Medulla oblongata (tissue), 1 donor: ENCODE measurements around the gene ABCA13.

Experiments used
- DNase-seq: peaks from one replicate; pipeline ENCODE4 v3.0.0-alpha.2; 2015; ENCODE audit errors: extremely low spot score

Gene ABCA13

DNA sequence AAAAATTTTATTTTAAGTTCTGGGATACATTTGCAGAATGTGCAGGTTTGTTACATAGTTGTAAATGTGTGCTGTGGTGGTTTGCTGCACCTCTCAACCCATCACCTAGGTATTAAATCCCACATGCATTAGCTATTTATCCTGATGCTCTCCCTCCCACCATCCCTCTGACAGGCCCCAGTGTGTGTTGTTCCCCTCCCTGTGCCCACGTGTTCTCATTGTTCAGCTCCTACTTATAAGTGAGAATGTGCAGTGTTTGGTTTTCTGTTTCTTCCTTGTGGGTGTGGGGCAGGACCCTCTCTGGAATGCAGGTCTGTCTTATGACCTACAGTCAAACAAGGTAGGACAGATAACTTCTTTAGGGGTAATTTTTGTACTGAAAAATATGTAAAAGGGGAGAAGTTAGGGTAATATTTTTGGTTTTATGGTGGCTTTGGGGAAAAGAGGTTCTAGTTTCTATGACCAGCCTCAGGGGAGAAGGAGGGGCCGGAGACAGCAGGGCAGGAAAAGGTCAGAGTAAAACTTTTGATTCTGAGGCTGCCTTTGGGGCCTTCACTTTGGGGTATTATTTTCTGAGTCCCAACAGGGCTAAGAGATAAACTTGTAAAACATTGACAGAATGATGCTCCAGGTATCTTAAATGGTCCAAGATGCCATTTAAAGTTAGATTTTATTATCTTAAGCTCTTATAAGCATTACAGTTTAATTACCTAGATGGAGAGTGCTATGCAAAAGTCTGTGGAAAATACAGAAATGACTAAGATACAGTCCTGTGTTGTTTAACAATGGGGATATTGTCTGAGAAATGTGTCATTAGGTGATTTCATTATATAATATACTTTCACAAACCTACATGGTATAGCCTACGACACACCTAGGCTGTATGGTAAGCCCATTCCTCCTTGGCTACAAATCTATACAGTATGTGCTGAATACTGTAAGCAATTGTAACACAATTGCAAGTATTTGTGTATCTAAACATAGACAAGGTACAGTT lies 354.8 kb downstream of the ABCA13 start:
- DNase-seq, result no peak

DNA sequence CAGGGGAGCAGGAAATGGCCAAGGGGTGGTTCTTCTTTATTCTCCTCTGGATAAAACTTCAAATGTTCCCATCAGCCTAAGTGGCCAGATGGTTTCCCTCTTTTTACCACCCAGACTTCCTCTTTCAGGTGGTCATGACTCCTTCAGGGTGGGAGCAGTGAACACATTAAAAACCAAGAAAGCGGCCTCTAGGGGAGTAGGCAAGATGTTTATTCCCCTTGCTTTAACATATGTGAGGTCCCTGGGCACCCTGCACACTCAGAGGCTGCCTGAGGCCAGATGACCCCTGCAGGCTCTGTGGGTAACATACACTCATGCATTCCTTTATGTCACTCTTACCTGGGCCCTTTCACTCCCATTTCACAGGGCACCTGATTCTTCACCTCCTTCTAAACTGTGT lies 357.4 kb downstream of the ABCA13 start:
- DNase-seq, result no peak

DNA sequence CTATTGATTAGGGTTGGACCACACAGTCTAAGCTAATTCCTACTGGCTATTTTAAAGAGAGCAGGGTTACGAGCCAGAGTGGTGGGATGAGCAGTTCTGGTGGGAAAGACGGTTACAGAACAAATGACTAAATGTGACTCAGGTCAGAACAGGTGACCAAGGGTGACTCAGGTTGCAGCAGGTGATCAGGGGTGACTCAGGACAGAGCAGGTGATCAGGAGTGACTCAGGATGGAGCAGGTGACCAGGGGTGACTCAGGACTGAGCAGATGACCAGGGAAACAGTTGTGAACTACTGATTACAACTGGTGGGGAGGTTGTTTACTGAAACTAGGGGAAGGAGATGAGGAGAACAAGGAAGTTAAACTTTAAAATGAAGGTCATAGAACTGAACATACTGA lies 366.3 kb downstream of the ABCA13 start:
- DNase-seq, result no peak

DNA sequence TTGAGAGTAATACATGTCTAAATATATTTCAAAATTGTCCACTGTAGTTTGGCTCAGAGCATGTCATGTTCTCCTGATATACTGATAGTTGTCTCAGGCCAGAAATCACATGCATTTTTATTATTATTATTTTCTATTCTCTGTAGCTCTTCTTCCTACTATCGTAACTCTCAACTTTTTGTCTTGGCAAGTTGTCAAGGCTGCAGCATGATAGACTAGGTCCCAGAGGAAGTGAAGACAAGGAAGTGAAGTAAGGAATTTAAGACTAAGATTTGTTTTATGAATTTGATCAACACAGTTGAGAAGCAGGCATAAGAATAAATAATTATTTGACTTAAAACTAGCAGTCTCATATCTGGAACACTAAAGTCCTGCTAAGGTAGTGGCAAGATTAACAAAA lies 369.5 kb downstream of the ABCA13 start:
- DNase-seq, result no peak

DNA sequence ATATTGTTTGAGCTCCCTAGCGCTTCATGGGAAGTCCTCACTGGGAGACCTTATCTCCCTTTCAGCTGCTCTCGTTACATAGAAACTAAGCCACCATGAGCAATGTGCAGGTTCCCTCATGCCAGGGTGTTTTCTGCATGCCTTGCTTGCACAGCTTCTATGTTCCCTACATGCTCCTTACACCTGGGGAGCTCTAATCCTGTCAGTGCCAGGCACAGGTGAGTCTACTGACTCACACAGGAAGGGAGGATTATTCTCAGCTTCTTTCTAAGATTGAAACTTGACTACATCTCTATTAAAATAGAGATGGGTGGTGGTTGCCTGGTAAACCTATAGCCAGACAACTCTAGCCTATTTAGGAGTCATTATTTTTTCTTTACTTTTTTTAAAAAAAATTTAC lies 377.4 kb downstream of the ABCA13 start:
- DNase-seq, result no peak

DNA sequence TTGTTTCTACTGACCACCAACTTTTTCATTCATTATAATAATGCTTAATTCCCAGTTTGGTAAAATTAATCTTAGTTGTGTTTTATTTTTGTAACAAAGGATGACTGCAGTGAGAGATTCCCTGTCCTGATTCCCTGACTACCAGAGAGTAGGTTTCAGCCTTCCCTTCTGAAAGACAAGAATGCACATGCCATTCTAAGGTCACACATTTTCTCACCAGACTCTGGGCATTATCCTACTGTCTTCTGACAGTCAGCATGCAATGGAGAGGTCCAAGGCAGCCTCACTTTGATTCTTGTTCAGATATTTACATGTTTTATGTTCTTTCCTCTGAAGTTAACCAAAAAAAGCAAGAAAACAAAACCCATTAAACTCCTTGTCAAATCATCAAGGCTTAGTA lies 380.4 kb downstream of the ABCA13 start:
- DNase-seq, result no peak

DNA sequence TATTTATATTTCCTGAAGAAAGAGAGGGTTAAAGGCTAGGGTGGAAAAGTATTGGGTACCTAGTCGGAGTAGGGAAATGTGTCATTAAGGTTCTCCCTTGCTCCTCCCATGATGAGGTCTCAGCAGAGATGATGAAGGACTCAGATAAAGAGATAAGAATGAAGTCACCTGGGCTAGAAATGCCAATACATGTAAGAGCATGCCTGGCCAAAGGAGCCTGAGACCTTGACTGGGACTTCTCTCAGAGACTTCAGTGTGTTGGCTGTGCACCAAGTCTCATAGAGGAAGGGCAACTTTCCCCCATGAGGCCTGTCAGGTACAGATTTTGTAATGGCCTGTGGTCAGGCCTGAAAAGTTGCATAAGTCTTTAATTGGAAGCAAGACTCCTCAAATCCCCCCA lies 392.1 kb downstream of the ABCA13 start:
- no peak for DNase-seq

DNA sequence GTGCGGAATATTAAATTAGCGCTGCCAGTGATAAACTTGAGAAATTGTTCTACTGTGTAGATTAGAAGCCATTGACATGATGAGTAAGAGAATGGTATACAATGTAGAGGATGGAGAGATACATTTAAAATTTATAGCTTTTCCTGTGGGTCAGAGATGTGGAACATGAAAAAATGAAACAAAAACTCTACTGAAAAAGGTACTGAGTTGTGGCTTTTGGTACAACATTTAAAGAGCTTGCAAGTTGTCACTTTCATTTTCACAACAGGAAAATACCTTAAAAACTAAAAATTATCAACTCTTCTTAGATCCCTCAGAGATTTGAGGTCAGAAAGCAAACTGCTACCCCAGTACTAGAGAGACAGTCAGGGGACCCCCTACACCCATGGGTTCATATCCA lies 404.3 kb downstream of the ABCA13 start:
- no peak for DNase-seq

DNA sequence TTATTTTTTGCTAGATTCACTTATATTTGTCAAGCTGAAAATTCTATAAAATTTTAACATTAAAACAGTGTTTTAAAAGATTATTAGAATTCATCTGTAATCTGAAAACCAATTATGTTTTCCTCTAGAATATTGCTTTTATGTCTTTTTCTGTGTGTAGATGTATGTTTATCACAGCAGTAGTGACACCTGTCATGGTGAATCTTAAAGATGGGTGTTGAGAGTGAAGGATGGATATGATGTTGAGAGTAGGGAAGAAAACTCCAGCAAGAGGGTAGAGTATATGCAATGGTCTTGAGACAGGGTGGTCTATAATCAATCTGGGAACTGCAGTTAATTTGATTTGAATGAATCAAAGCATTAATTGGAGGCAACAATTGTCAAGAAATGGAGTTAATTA lies 416.2 kb downstream of the ABCA13 start:
- no peak for DNase-seq

DNA sequence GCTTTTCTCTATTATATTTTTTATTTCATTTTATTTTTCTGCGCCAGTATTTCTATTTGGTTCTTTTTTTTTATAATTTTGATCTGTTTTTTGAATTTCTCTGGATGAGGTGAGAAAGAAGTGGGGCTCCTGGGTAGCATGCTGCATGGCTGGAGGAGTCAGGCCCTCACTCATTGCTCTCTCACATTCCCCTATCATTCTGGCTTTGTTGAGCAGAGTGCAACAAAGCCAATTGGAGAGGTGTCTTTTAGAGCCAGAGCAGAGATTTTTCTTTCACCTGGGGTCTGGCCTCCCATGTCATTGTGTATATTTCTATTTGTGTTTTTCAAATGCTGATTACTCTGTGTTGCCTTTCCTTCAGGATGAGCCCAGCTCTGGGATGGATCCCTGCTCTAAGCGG lies 423.1 kb downstream of the ABCA13 start:
- DNase-seq, result no peak

DNA sequence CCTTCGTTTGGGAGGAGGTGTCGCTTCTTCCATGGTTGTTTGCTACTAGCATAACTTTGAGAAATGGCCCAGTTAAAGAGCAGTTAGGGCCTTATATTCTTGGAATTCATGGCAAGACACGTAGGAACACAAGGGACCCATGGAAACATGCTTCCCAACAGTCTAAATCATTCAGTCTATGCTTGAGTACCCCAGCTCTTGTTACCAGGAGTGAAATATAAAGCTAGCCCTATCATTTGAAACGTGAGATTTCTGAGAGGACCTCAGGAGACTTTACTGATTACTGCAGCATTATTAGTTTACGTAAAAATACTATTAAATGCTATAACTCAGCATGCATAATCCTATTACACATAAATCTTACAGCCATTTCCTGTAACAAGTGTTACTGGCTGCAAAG lies 424.5 kb downstream of the ABCA13 start:
- no peak for DNase-seq

DNA sequence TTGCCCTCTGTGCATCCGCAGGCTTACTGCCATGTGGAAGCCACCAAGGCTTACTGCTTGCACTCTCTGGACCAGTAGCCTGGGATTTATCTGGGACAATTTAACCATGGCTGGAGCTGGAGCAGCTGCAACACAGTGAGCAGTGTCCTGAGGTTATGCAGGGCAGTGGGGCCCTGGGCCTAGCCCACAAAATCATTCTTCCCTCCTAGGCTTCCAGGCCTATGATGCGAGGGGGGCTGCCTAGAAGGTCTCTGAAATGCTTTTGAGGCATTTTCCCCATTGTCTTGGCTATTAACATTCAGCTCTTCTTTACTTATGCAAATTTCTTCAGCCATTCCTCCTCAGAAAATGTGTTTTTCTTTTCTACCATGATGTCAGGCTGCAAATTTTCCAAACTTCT lies 439.4 kb downstream of the ABCA13 start:
- no peak for DNase-seq

DNA sequence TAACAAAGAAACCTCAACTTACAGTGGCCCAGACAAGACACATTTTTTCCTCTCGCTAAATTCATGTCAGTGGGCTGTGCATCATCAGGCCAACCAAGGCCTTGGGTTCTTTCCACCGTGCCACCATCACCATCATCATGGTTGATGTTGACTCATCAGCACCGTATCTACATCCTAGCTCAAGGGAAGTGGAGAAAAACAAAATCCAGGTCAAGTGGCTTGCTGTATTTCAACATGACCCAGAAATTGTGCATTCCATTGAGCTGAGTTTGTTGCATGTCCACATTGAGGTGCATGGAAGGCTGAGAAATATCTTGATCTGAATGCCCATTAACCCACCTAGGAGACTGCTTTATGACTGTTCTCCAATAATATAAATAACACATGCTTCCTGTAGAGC lies 440.7 kb downstream of the ABCA13 start:
- DNase-seq, result no peak

DNA sequence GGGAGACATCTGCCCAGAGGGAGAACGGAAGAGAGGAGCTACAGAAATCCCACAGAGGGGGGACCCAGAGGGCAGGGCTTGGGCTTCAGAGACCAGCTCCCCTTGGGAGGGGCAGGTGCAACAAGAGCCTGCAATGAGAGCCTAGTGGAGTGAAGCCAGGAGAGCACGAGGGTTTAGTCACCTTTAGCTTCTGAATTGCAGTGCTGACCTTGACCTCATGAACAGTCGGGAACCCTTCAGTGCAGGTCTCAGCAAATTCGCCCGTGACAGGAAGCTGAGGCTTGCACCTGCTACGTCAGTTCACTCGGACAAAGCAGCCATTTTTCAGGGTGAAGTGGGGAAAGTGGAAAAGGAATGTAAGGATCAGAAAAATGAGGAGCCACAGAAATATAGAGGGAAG lies 446.2 kb downstream of the ABCA13 start:
- DNase-seq, result no peak

DNA sequence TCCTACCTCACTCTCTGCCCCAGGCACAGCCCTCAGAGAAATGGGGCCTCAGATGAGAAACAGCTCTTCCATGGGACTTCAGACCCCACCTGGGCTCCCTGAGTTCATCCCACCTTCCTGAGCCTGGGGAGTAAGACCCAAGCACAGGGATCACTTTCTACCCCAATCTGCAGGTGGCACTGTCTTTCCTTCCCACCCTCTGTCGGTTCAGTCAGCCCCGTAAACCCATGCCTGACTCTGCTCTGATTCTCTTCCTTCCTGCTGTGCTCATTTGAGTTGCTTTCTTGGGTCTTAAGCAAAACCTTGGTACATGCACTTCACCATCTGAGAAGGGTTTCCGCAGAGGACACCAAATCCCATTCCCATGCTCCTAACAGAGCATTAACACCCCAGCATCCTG lies 446.7 kb downstream of the ABCA13 start:
- DNase-seq, result no peak

DNA sequence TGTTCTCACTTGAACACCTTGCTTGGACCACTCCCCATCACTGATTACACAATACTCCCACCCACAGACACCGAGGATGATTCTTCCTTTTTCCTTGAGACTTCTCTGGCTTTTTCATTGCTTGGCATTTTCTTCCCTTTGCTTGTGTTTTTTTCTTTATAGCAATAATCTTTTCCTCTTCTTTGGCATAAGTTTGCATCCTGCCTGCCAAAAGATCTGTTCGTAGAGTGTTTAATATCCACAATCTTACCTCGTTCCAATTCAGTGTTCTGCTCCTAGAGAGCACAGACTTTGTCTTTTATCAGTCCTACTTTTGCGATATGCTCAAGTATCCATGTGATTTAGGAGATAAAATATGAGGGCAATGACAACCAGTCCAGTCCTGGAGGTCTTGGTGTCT lies 449.8 kb downstream of the ABCA13 start:
- DNase-seq, result no peak

DNA sequence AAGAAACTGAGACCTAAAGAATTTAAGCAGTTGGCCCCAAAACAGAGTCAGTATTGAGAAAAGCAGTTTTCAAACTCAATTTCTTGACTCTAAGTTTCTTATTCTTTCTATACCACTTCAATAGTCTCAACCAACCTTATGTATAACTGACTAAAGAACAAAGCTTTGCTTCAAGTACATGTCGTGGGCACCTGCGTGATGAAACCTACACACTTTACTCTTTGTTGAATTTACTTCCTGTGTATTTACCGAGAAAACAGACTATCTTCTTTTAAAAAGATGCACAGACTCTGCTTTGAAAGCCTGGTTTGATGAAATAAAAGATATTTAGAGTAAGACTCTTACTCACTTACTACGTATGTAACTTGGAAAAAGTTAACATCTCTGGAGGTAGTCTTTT lies 455.9 kb downstream of the ABCA13 start:
- no peak for DNase-seq

DNA sequence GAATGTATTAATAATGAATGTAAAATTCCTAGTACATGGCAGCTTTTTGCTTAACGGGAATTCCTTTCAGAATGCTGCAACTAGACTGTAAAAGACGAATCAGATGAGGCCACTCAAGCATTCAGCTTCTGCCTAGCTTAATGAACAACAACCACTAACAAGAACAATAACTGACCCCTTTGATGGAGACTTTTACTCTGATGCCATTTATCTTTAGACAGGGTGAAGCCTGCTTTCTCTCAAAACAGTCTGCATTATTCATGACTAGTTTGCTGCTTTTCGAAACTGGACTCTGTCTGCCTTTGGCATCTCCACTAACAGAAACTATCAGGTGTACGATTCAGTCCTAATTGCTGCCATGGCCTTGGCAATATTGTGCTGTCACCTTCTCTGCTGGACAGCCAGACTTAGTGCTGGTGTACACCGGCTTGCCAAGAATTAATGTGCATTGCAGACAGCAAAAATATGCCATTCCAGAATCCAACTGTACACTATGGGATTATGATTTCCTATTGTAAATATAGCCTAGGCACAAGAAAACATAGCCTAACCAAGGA lies 457.6 kb downstream of the ABCA13 start:
- DNase-seq, result no peak

DNA sequence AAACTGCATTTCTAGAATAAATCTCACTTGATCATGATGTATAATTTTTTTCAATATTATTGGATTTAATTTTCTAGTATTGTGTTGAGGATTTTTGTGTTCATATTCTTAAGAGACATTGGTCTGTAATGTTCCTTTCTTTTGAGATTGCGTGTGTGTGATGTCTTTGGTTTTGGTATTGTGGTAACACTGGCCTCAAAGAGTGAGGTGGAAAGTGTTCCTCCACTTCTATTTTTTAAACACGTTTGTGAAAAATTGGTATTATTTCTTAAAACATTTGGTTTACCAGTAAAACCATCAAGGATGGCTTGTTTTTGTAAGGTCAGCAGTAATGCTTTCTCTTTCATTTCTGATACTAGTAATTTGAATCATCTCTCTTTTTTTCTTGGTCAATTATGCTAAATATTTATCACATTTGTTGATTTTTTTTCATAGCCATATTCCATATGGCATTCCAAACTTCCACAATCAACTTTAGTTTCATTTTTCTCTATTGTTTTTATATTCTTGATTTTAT lies 462.9 kb downstream of the ABCA13 start:
- no peak for DNase-seq

DNA sequence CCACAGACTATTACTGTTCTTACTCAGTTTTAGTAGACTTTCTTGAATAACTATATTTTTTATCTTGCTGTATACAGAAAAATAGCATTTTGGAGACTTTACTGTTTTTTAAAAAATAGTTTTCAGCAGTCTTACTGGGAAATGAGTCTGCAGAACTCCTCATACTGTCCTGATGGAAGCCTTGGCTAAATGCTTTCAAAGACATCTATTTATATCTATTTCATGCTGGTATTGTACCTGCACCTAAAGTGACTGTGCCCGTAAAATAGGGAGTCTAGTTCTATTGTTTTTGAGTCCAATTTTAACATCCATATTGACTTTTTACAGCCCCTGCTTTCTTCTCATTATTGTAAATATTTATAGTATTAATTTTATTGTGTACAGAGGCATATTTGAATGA lies 464.5 kb downstream of the ABCA13 start:
- DNase-seq, result no peak

DNA sequence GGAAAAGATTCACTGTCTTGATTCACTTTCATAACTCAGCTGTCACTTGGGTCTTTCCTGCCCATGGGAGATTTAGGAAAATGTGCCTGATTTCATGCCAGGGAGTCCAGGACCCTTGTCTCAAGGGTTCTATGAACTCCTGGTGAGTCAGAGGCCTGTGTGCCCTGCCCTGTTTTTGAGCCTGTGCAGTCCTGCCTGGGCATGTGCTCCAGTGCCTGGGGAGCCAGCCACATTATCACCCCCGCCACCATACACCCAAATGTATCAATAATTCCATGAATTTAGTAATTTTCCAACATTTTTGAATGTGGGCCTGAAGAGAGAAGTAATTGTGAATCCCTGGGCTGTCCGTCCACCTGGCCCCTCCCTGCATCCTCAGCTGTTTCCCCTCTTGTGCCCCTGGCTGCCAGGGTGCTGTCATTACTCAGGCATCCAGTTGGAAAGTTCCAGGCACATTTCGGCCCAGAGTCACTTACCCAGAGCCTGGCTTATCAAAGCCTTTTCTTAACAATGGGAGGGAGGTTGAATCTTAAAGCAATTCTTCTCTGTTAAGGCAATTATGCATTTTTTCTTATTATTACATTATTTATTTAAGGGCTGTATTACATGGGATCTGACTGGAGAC lies 465.2 kb downstream of the ABCA13 start:
- no peak for DNase-seq

DNA sequence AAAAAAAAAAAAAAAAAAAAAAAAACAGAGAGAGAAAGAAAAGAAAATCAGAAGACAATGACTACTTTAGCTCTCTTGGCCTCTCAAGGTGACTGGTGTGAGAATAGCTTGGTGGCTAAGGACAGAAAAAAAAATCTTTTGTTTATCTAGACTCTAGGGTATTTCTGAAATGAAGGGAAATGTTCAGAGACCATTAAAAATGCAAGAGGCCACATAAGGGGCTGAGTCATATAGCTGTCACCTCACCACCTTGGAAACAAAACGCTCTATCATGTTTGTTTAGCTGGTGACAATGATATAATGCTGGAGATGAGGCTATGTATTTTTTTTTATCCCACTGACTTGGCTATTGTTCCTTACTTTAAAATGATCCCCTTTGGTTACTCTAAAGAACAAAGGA lies 466.1 kb downstream of the ABCA13 start:
- DNase-seq, result no peak

DNA sequence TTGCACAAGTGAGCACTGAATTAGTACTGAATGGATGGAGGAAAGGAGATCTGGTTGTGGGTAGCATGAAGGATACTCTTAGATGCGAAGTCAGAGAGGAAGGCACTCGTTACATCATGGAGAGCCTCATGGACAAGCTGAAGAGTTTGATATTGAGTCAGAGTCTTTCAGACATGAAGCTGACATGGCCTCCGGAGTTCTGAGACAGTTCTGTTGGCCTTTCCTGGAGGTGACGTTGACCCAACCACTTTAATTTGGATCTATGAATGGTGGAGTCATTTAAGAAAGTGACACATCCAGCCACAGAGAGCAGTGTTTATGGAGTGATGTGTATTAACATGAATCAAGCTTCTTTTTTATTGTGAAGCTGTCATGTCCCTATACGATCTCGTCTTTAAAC lies 466.8 kb downstream of the ABCA13 start:
- DNase-seq, result no peak
